Heart right ventricle (tissue), 16 donors: ENCODE measurements around the gene HIGD2B. TPM values are rescaled to one million over a fixed set of nuclear protein-coding genes. Genes with fewer than 3 reads are reported as not detected.
A peak's percentile ranks its signal among the peaks of the same experiment; 100 is the strongest.
"Not testable (repeated sequence)": the region's sequence is repeated elsewhere in the genome, so short reads cannot be mapped to it uniquely, and the experiment has no call there.

Source experiments
- ATAC-seq, 8 donors: fragments of 200-7000 bp; cut with Tn5 transposase; one replicate each; pipeline ENCODE4 v1.9.1; 2020; ENCODE audit warnings: mild to moderate bottlenecking in 8 of 8, moderate library complexity in 8 of 8, moderate number of reproducible peaks in 1 of 8
- DNase-seq, 2 donors: peaks; one replicate each; pipeline ENCODE4 v3.0.0-alpha.2; 2020
- H3K27ac ChIP-seq, 10 donors: fragments of 200-600 bp; sonication (generic) in 2 of 10; one replicate each; pipeline versions ENCODE4 v1.5.0 to v1.8.0; 2020 to 2022; ENCODE audit warnings: mild to moderate bottlenecking in 3 of 10
- H3K27me3 ChIP-seq, 7 donors: fragments of 200-600 bp; one replicate each; pipeline ENCODE4 v1.8.0; 2021 to 2022; ENCODE audit warnings: mild to moderate bottlenecking in 2 of 7
- H3K36me3 ChIP-seq, 9 donors: fragments of 200-600 bp; sonication (generic) in 1 of 9; one replicate each; pipeline versions ENCODE4 v1.5.0 to v1.8.0; 2020 to 2022; ENCODE audit warnings: mild to moderate bottlenecking in 2 of 9
- H3K4me1 ChIP-seq, 9 donors: fragments of 200-600 bp; sonication (generic) in 1 of 9; one replicate each; pipeline versions ENCODE4 v1.5.0 to v1.8.0; 2020 to 2022; ENCODE audit warnings: mild to moderate bottlenecking in 4 of 9
- H3K4me3 ChIP-seq, 10 donors: fragments of 200-600 bp; sonication (generic) in 2 of 10; one replicate each; pipeline versions ENCODE4 v1.5.0 to v1.8.0; 2020 to 2022; ENCODE audit warnings: mild to moderate bottlenecking in 7 of 10, moderate library complexity in 2 of 10
- H3K9me3 ChIP-seq, 11 donors: fragments of 200-600 bp in 10 of 11; sonication (generic) in 2 of 11; one replicate each; pipeline versions ENCODE4 v1.5.0 to v1.8.0; 2013 to 2022; ENCODE audit warnings: mild to moderate bottlenecking in 2 of 11, control low read depth in 1 of 11, moderate library complexity in 1 of 11
- CTCF ChIP-seq, 9 donors: fragments of 200-600 bp; sonication (generic) in 2 of 9; IDR thresholded peaks; one replicate each; pipeline versions ENCODE4 v1.5.0 to v1.8.0; 2021 to 2022; ENCODE audit warnings: antibody characterized with exemption in 9 of 9, mild to moderate bottlenecking in 5 of 9, moderate library complexity in 1 of 9
- WGBS, 2 donors: extraction: QIAGEN DNeasy Blood & Tissue Kit; methylation state at CpG; one replicate each; pipeline ENCODE4 v1.1.7; 2013; ENCODE audit warnings: inconsistent platforms in 1 of 2; 5-methylcytosine and 5-hydroxymethylcytosine counted together
- intact Hi-C, 10 donors: fragments of 100-400 bp; cut with DNase I; formaldehyde crosslinking; loops; one replicate each; pipeline versions ENCODE4 v1.11.1 to v1.14.2; 2022
- polyA plus RNA-seq, 2 donors: library from polyadenylated mRNA; stranded (reverse); fragments of 200-250 nt; gene quantifications; one replicate each; pipeline ENCODE4 v1.2.3, GENCODE V29; 2013
- total RNA-seq, 10 donors: library from RNA; stranded (reverse); fragmentation: NEBNext Ultra II Directional in 3 of 10; extraction: Animal tissue kit (Norgen Biotek cat#: 25700) in 3 of 10; gene quantifications; one replicate each; pipeline versions ENCODE4 v1.2.1 to v1.2.4, GENCODE V29; 2021 to 2023
- donor health status: Arrhythmogenic right ventricular cardiomyopathy.
- donor health status: ischemic (EF 13 %, LVEDD 7.1; RV severe dilation, severe dysfunction).
- donor health status: healthy with polysubstance abuse.
- donor health status: DM: no; HTN: yes; CAD: no.
- donor health status: DM: no; HTN: no; CAD: no.
- donor health status: ischemic (EF 25% LVEDD 6.9; RV normal size, moderate dysfunction).
- donor health status: ischemic (EF 25% LVEDD 5.7; RV mildly dilated, moderate dysfunction).
- donor health status: healthy.
- donor health status: DM: yes; HTN: yes; CAD: no.
- donor health status: Ischemic cardiomyopathy.
- donor health status: ischemic (EF 35%, LVEDD 5.7; RV mildly dilated, moderate dysfunction).
- donor health status: nonischemic (EF 11% LVEDD 7.7; RV severe dilation, severe dysfunction).
- donor health status: DM: yes; HTN: yes; CAD: no.
- donor health status: PGD.
- donor health status: ischemic (EF 29% LVEDD 5.4; RV normal size, mild dysfunction).
- donor health status: nonischemic (EF 23%, LVEDD 6.1; RV moderate dilation, normal function).

Gene HIGD2B
- total and polyA plus RNA-seq, 12 donors: not detected

DNA sequence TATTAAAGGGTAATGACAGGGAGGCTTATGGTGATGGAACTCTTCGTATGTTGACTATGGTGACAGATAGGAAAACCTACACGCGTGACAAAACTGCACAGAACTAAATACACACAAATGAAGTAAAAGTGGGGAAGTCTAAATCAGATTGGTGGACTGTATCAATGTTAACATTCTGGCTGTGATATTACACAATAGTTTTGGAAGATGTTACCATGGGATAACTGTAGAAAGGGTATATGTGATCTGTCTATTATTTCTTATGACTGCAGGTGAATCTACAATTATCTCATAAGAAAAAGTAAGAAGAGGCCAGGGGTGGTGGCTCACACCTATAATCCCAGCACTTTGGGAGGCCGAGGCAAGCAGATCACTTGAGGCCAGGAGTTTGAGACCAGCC is 9.1 kb downstream of the HIGD2B start:
- DNase-seq (no peak), ATAC-seq (no peak)
- 83 to 89% methylated on average over 4 of the region's 4 CpGs for WGBS, 2 donors
- Histone ChIP-seq H3K9me3 (no peaks in the 10 kb centered on the region), H3K27me3 (peaks cover 0 to 69% (median 55%) of the 10 kb centered on the region in 7 donors), H3K27ac (no peak overlapping the region), H3K4me3 (no peak overlapping the region), H3K36me3 (no peaks in the 10 kb centered on the region), H3K4me1 (no peaks in the 10 kb centered on the region)
- no peak for TF ChIP-seq CTCF (IDR thresholded peaks at IDR 0.05)
- intact Hi-C loops: loop anchor here in 6 of 10 donors (10.0 kb wide), 3 partner anchors 72 to 332 kb away; no protein-coding TSS in a partner anchor

DNA sequence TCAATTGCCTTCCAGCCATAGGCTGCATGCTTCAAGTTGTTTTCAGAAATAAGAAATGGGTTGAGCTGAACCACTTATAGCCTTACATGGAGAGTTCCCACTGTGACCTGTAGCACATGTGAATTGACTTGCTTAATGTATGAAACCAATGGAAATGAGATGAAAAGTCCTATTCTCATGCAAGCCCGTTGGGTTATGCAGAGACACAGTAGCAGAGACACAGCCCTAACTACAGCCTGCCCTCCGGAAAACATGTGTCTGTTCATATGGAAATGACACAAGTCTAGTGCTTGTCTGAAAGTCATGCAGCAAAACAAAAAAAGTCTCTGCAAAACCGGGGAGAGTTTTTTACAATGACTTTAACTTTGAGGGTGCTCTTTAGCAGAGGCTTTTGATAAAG is 14.5 kb downstream of the HIGD2B start:
- Histone ChIP-seq H3K36me3 (no peaks in the 10 kb centered on the region), H3K4me3 (no peak overlapping the region), H3K9me3 (no peaks in the 10 kb centered on the region), H3K27me3 (peaks cover 0 to 40% (median 30%) of the 10 kb centered on the region in 7 donors), H3K4me1 (peaks cover 0 to 5% (median 0%) of the 10 kb centered on the region in 9 donors), H3K27ac (no peak overlapping the region)
- ATAC-seq (no peak), DNase-seq (no peak)
- intact Hi-C loops: loop anchor here in 6 of 10 donors (10.0 kb wide), 3 partner anchors 67 to 327 kb away; no protein-coding TSS in a partner anchor
- no peak for TF ChIP-seq CTCF (IDR thresholded peaks at IDR 0.05)
- 21 to 24% methylated on average over 3 of the region's 3 CpGs for WGBS, 2 donors

GRCh38 chr15:72670656-72671352 is 15.2 kb downstream of the HIGD2B start:
- peak; percentile 72 to 76 for DNase-seq
- peaks cover 0 to 33% (median 28%) of the 10 kb centered on the region in 7 donors for H3K27me3 ChIP-seq
- not testable (repeated sequence) for H3K9me3 ChIP-seq, H3K4me1 ChIP-seq, H3K36me3 ChIP-seq
- H3K4me3 ChIP-seq: peak overlapping the region in 4 of 10 donors; percentile 24 to 40 (median 30)
- intact Hi-C loops: loop anchor here in 6 of 10 donors (10.0 kb wide), 3 partner anchors 66 to 326 kb away; no protein-coding TSS in a partner anchor
- TF ChIP-seq CTCF (IDR thresholded peaks at IDR 0.05): peak in 8 of 9 donors; percentile 43 to 73 (median 66)
- 5% methylated on average over 8 of the region's 8 CpGs for WGBS, 2 donors
- peak; percentile 94 to 99 (median 98) for ATAC-seq
- H3K27ac ChIP-seq: peak overlapping the region in 2 of 10 donors; percentile 37 to 39

- not testable (repeated sequence) for H3K27ac ChIP-seq, H3K4me1 ChIP-seq, ATAC-seq, H3K9me3 ChIP-seq, DNase-seq, H3K4me3 ChIP-seq, H3K36me3 ChIP-seq
- H3K27me3 ChIP-seq: peaks cover 0 to 23% (median 18%) of the 10 kb centered on the region in 7 donors
- intact Hi-C loops: loop anchor here in 6 of 10 donors (10.0 kb wide), 3 partner anchors 65 to 325 kb away; no protein-coding TSS in a partner anchor
- WGBS, 2 donors: 91 to 92% methylated on average over 3 to 5 of the region's 6 CpGs
These were observed 16.2 kb downstream of the HIGD2B start for GRCh38 chr15:72669803-72670202.

- intact Hi-C loops: not testable (repeated sequence)
These were observed 20.3 kb downstream of the HIGD2B start for GRCh38 chr15:72665706-72666105.

DNA sequence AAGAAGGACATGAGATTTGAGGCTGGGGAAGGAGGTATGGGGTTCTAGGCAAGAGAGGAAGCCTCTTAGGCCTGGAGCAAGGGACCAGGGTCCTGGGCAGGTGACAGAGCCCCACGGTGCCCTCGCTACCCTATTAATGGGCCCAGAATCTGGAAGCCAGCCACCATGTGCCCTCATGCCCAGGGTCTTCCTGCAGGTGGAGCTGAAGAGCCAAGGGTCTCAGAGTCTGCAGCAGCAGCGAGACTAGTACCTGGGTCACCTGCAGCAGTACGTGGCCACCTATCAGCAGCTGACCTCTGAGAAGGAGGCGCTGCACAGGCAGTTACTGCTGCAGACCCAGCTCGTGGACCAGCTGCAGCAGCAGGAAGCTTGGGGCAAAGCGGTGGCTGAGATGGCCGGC is 22.1 kb downstream of the HIGD2B start:
- H3K4me1 ChIP-seq, ATAC-seq, H3K36me3 ChIP-seq, H3K27me3 ChIP-seq, H3K27ac ChIP-seq, H3K4me3 ChIP-seq, intact Hi-C loops, H3K9me3 ChIP-seq, DNase-seq: not testable (repeated sequence)
- no CpG with 5 or more reads among the region's 8 CpGs for WGBS, 2 donors

More at GRCh38 chr15:72665706-72666105, 20.3 kb downstream of the HIGD2B start:
- not testable (repeated sequence) for DNase-seq, H3K27ac ChIP-seq, H3K27me3 ChIP-seq, ATAC-seq, H3K4me1 ChIP-seq, H3K36me3 ChIP-seq, H3K4me3 ChIP-seq, H3K9me3 ChIP-seq
- WGBS, 2 donors: 64 to 69% methylated on average over 3 to 5 of the region's 11 CpGs

DNA sequence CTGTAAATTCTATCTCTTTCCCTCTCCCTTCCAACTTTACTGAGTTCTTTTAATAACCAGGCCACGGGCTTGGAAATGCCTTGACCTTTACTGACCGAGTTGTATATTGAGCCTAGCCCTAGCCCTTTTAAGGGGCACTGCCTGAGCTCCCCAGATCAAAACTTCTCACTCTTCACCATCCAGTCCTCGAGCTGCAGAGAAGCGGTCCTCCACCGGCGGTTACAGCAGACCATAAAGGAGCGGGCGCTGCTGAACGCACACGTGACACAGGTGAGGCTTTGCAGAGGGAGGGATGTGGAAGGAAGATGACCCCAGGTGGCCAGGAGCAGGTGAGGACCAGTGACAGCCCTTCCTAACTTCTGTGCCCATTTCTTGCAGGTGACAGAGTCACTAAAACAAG is 24.9 kb downstream of the HIGD2B start:
- ATAC-seq, H3K27me3 ChIP-seq: not testable (repeated sequence)
- 80 to 84% methylated on average over 8 of the region's 10 CpGs for WGBS, 2 donors

DNA sequence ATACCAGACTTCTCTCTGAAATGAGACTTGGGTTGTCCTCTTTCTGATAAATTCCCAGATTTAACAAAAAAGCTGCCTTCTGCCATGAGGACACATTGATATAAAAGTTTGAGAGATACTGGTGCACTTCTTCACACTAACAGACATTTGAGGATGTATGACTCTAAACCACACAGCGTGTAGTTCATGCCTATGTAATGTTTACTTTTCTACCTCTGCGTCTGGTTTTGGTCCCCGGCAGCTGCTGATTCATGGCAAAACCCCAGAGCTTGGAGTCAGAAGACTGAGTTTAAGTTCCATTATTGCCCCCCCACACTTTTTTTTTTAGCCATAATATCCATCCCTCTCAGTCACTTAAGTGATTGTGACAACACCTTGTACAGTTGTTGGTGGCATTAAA is 30.0 kb downstream of the HIGD2B start:
- intact Hi-C loops, H3K27ac ChIP-seq, H3K36me3 ChIP-seq, DNase-seq, ATAC-seq, H3K4me3 ChIP-seq, H3K9me3 ChIP-seq, H3K4me1 ChIP-seq, H3K27me3 ChIP-seq: not testable (repeated sequence)
- no CpG with 5 or more reads among the region's 3 CpGs for WGBS, 2 donors

More for the DNA sequence above, 24.9 kb downstream of the HIGD2B start:
- H3K4me3 ChIP-seq, H3K27ac ChIP-seq, intact Hi-C loops, H3K9me3 ChIP-seq, H3K4me1 ChIP-seq, DNase-seq, H3K36me3 ChIP-seq: not testable (repeated sequence)
